UCSD-AML1 (cell line): ENCODE results near the gene UCK2.

Source experiments
- DNase-seq: peaks from one replicate; lab custom pipeline; 2025; ENCODE audit not compliant: unreplicated experiment; lab: John Stamatoyannopoulos, UW

UCK2 gene

GRCh38 chr1:165899461-165899941 is 72.1 kb downstream of the UCK2 start:
- DNase-seq, result no peak

- DNase-seq, result no peak
Measured at GRCh38 chr1:165900576-165901380, 73.4 kb downstream of the UCK2 start.

- no peak for DNase-seq
Measured at GRCh38 chr1:165902565-165902964, 75.2 kb downstream of the UCK2 start.

- peak; percentile 27 for DNase-seq
Measured at GRCh38 chr1:165903672-165904071, 76.3 kb downstream of the UCK2 start.

- DNase-seq, result no peak
Measured at GRCh38 chr1:165904948-165905347, 77.5 kb downstream of the UCK2 start.

GRCh38 chr1:165905853-165906252 is 78.4 kb downstream of the UCK2 start:
- DNase-seq, result no peak

- DNase-seq, result no peak
Measured at GRCh38 chr1:165907256-165907857, 79.9 kb downstream of the UCK2 start.

- DNase-seq, result no peak
Measured at GRCh38 chr1:165910764-165911421, 83.5 kb downstream of the UCK2 start.

- no peak for DNase-seq
Measured at GRCh38 chr1:165911609-165912281, 84.3 kb downstream of the UCK2 start.

- no peak for DNase-seq
Measured at GRCh38 chr1:165912638-165913037, 85.2 kb downstream of the UCK2 start.

GRCh38 chr1:165914136-165914798 is 86.9 kb downstream of the UCK2 start:
- peak; percentile 30 for DNase-seq

GRCh38 chr1:165915480-165915879 is 88.1 kb downstream of the UCK2 start:
- DNase-seq, result no peak

- no peak for DNase-seq
Measured at GRCh38 chr1:165915932-165916348, 88.5 kb downstream of the UCK2 start.

GRCh38 chr1:165917166-165917565 is 89.8 kb downstream of the UCK2 start:
- no peak for DNase-seq

GRCh38 chr1:165924117-165924516 is 96.7 kb downstream of the UCK2 start:
- DNase-seq, result no peak

- no peak for DNase-seq
Measured at GRCh38 chr1:165925498-165926079, 98.2 kb downstream of the UCK2 start.

GRCh38 chr1:165927169-165927568 is 99.8 kb downstream of the UCK2 start:
- no peak for DNase-seq

- peak; percentile 20 for DNase-seq
Measured at GRCh38 chr1:165928075-165928731, 100.8 kb downstream of the UCK2 start.

- DNase-seq, result no peak
Measured at GRCh38 chr1:165930961-165931360, 103.5 kb downstream of the UCK2 start.
